ENCODE data around the gene NNAT. TPM values are rescaled to one million over a fixed set of nuclear protein-coding genes. Genes with fewer than 3 reads are reported as not detected.
"Not testable (repeated sequence)": the region's sequence is repeated elsewhere in the genome, so short reads cannot be mapped to it uniquely, and the experiment has no call there.

NNAT gene
- 14.7 and 14.9 TPM in 2 replicates for total RNA-seq
- long read RNA-seq, partial matches to known transcripts = 0 of 7 reads
- long read RNA-seq, other reads (novel, unspliced or antisense) = 1 of 7 reads

- H3K27me3 Mint-ChIP-seq (ENCODE audit: unreplicated experiment) = no peaks in the 10 kb centered on the region
- H3K4me1 Mint-ChIP-seq (ENCODE audit: unreplicated experiment) = peaks cover 87% of the 10 kb centered on the region
- no peak within 1 kb of the TSS for H3K27ac Mint-ChIP-seq (ENCODE audit: unreplicated experiment)
- H3K36me3 Mint-ChIP-seq (ENCODE audit: unreplicated experiment) = peaks cover 20% of the 10 kb centered on the region
- H3K9me3 Mint-ChIP-seq (ENCODE audit: unreplicated experiment) = no peaks in the 10 kb centered on the region
- peak within 1 kb of the TSS; percentile 80 for H3K4me3 Mint-ChIP-seq (ENCODE audit: unreplicated experiment)
- TF ChIP-seq CTCF (IDR thresholded peaks at IDR 0.05) = no peak
- no peak for DNase-seq (ENCODE audit: extremely low spot score, unreplicated experiment)
Measured at GRCh38 chr20:37521061-37521771, at the start of gene NNAT. Gene NNAT, plus strand, starts transcription at chr20:37521250. Its CDS starts 82 bp downstream, at chr20:37521332.

GRCh38 chr20:37471741-37472235 lies 49.3 kb upstream of the NNAT start:
- Mint-ChIP-seq H3K27ac (ENCODE audit: unreplicated experiment) (no peak overlapping the region), H3K36me3 (ENCODE audit: unreplicated experiment) (no peaks in the 10 kb centered on the region), H3K4me1 (ENCODE audit: unreplicated experiment) (no peaks in the 10 kb centered on the region), H3K9me3 (ENCODE audit: unreplicated experiment) (peaks cover 6% of the 10 kb centered on the region), H3K4me3 (ENCODE audit: unreplicated experiment) (no peak overlapping the region), H3K27me3 (ENCODE audit: unreplicated experiment) (peaks cover 56% of the 10 kb centered on the region)
- DNase-seq (ENCODE audit: extremely low spot score, unreplicated experiment) = no peak
- TF ChIP-seq CTCF (IDR thresholded peaks at IDR 0.05) = no peak

GRCh38 chr20:37472435-37472834 lies 48.6 kb upstream of the NNAT start:
- H3K9me3 Mint-ChIP-seq (ENCODE audit: unreplicated experiment); H3K27ac Mint-ChIP-seq (ENCODE audit: unreplicated experiment); H3K36me3 Mint-ChIP-seq (ENCODE audit: unreplicated experiment); H3K4me3 Mint-ChIP-seq (ENCODE audit: unreplicated experiment); DNase-seq (ENCODE audit: extremely low spot score, unreplicated experiment); H3K4me1 Mint-ChIP-seq (ENCODE audit: unreplicated experiment): not testable (repeated sequence)
- H3K27me3 Mint-ChIP-seq (ENCODE audit: unreplicated experiment) = peaks cover 54% of the 10 kb centered on the region

GRCh38 chr20:37473249-37474000 lies 47.6 kb upstream of the NNAT start:
- no peak for DNase-seq (ENCODE audit: extremely low spot score, unreplicated experiment)
- no peak for TF ChIP-seq CTCF (IDR thresholded peaks at IDR 0.05)
- no peaks in the 10 kb centered on the region for H3K4me1 Mint-ChIP-seq (ENCODE audit: unreplicated experiment)
- peaks cover 57% of the 10 kb centered on the region for H3K27me3 Mint-ChIP-seq (ENCODE audit: unreplicated experiment)
- H3K9me3 Mint-ChIP-seq (ENCODE audit: unreplicated experiment) = peaks cover 6% of the 10 kb centered on the region
- H3K36me3 Mint-ChIP-seq (ENCODE audit: unreplicated experiment) = no peaks in the 10 kb centered on the region
- H3K27ac Mint-ChIP-seq (ENCODE audit: unreplicated experiment) = no peak overlapping the region
- H3K4me3 Mint-ChIP-seq (ENCODE audit: unreplicated experiment) = no peak overlapping the region

- no peak overlapping the region for H3K4me3 Mint-ChIP-seq (ENCODE audit: unreplicated experiment)
- DNase-seq (ENCODE audit: extremely low spot score, unreplicated experiment) = no peak
- H3K9me3 Mint-ChIP-seq (ENCODE audit: unreplicated experiment) = peaks cover 6% of the 10 kb centered on the region
- peaks cover 59% of the 10 kb centered on the region for H3K27me3 Mint-ChIP-seq (ENCODE audit: unreplicated experiment)
- H3K36me3 Mint-ChIP-seq (ENCODE audit: unreplicated experiment) = no peaks in the 10 kb centered on the region
- no peak for TF ChIP-seq CTCF (IDR thresholded peaks at IDR 0.05)
- H3K4me1 Mint-ChIP-seq (ENCODE audit: unreplicated experiment) = no peaks in the 10 kb centered on the region
- no peak overlapping the region for H3K27ac Mint-ChIP-seq (ENCODE audit: unreplicated experiment)
Measured at GRCh38 chr20:37474386-37474785, 46.7 kb upstream of the NNAT start.

Measured in osteocyte (in vitro differentiated cells).